Measurements from ENCODE around the gene DENND1A.

DNA sequence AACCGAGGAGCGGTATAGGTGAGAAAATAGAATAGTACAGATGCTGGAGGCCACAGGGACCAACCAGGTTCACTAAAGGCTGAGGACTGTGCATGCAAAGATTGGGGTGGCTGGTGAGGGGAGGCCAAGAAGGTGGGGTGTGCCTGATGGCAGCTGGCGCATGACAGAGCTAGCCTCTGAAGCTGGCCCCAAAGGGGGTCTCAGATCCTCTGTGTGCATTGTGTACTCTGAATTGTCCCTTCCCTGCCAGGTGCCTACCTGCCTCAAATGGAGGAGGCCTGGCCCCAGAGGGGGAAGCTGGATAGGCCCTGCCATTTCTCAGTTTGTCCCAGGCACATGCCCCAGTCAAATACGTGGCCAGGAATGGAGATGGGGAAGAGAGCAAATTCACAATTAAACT is 510.8 kb downstream of the DENND1A start:
- TF ChIP-seq, protein P1, sequence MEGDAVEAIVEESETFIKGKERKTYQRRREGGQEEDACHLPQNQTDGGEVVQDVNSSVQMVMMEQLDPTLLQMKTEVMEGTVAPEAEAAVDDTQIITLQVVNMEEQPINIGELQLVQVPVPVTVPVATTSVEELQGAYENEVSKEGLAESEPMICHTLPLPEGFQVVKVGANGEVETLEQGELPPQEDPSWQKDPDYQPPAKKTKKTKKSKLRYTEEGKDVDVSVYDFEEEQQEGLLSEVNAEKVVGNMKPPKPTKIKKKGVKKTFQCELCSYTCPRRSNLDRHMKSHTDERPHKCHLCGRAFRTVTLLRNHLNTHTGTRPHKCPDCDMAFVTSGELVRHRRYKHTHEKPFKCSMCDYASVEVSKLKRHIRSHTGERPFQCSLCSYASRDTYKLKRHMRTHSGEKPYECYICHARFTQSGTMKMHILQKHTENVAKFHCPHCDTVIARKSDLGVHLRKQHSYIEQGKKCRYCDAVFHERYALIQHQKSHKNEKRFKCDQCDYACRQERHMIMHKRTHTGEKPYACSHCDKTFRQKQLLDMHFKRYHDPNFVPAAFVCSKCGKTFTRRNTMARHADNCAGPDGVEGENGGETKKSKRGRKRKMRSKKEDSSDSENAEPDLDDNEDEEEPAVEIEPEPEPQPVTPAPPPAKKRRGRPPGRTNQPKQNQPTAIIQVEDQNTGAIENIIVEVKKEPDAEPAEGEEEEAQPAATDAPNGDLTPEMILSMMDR (conservative IDR thresholded peaks at IDR 0.05; ENCODE audit: low read depth, low read length), result no peak
- TF ChIP-seq EZH2 (IDR thresholded peaks at IDR 0.05; ENCODE audit: low read length, unreplicated experiment), result no peak

Measured in PC-3 (cell line).